Activated T-helper 2 cell treated with anti-CD3 and anti-CD28 coated beads, Interferon-gamma antibody, Interleukin-2, Interleukin-4, amounts not matched to agents 10 μg/mL and 5 μg/mL and 100 μg/mL, durations not matched to agents 14 hours and 24 hours and 36 hours (primary cell): ENCODE results near the gene CHD6. TPM values are rescaled to one million over a fixed set of nuclear protein-coding genes. Genes with fewer than 3 reads are reported as not detected.

Source experiments
- DNase-seq: peaks from one replicate; pipeline ENCODE4 v3.0.0; 2021; ENCODE audit warnings: low spot score
- H3K27ac Mint-ChIP-seq: one replicate; pipeline ENCODE4 v1.8.0; 2021; ENCODE audit warnings: mixed read lengths
- H3K27me3 Mint-ChIP-seq: one replicate; pipeline ENCODE4 v1.8.0; 2021; ENCODE audit warnings: low read depth, mixed read lengths
- H3K36me3 Mint-ChIP-seq: one replicate; pipeline ENCODE4 v1.8.0; 2021; ENCODE audit warnings: low read depth, mixed read lengths
- H3K4me1 Mint-ChIP-seq: one replicate; pipeline ENCODE4 v1.8.0; 2021; ENCODE audit warnings: low read depth, mixed read lengths
- H3K4me3 Mint-ChIP-seq: one replicate; pipeline ENCODE4 v1.8.0; 2021; ENCODE audit warnings: low read depth, mild to moderate bottlenecking, moderate library complexity, mixed read lengths
- H3K9me3 Mint-ChIP-seq: one replicate; pipeline ENCODE4 v1.8.0; 2021; ENCODE audit warnings: mixed read lengths
- intact Hi-C: fragments of 100-400 bp; cut with micrococcal nuclease; formaldehyde crosslinking; loops from one replicate; pipeline ENCODE4 v1.15.1; 2023
- total RNA-seq: library from RNA; stranded (reverse); gene quantifications from 2 replicates; pipeline ENCODE4 v1.2.3, GENCODE V29; 2022

The CHD6 gene
- total RNA-seq, 1 donor from 2014 or later, result 32.7 TPM

- H3K4me3 Mint-ChIP-seq, result no peak overlapping the region
- H3K27me3 Mint-ChIP-seq, result no peaks in the 10 kb centered on the region
- H3K9me3 Mint-ChIP-seq, result peaks cover 83% of the 10 kb centered on the region
- no peak overlapping the region for H3K27ac Mint-ChIP-seq
- no peak for DNase-seq
- intact Hi-C loops, result no loop called here
- H3K36me3 Mint-ChIP-seq, result peaks cover 54% of the 10 kb centered on the region
- no peaks in the 10 kb centered on the region for H3K4me1 Mint-ChIP-seq
These were observed 19.5 kb downstream of the CHD6 start for GRCh38 chr20:41598719-41599118.

- no peak for DNase-seq
- intact Hi-C loops, result no loop called here
- no peak overlapping the region for H3K4me3 Mint-ChIP-seq
- H3K36me3 Mint-ChIP-seq, result peaks cover 35% of the 10 kb centered on the region
- H3K27ac Mint-ChIP-seq, result no peak overlapping the region
- no peaks in the 10 kb centered on the region for H3K4me1 Mint-ChIP-seq
- peaks cover 64% of the 10 kb centered on the region for H3K9me3 Mint-ChIP-seq
- no peaks in the 10 kb centered on the region for H3K27me3 Mint-ChIP-seq
These were observed 23.5 kb downstream of the CHD6 start for GRCh38 chr20:41594514-41595322.

- Mint-ChIP-seq H3K27ac (no peak overlapping the region), H3K4me1 (no peaks in the 10 kb centered on the region), H3K9me3 (peaks cover 59% of the 10 kb centered on the region), H3K27me3 (no peaks in the 10 kb centered on the region), H3K4me3 (no peak overlapping the region), H3K36me3 (peaks cover 30% of the 10 kb centered on the region)
- intact Hi-C loops, result no loop called here
- DNase-seq, result no peak
These were observed 25.5 kb downstream of the CHD6 start for GRCh38 chr20:41592516-41593216.

- H3K4me3 Mint-ChIP-seq, result no peak overlapping the region
- intact Hi-C loops, result no loop called here
These were observed 30.2 kb downstream of the CHD6 start for GRCh38 chr20:41587956-41588355.

GRCh38 chr20:41587523-41587922 is 30.7 kb downstream of the CHD6 start:
- H3K27me3 Mint-ChIP-seq, result no peaks in the 10 kb centered on the region
- no peaks in the 10 kb centered on the region for H3K4me1 Mint-ChIP-seq
- peaks cover 17% of the 10 kb centered on the region for H3K36me3 Mint-ChIP-seq
- no peak overlapping the region for H3K27ac Mint-ChIP-seq
- peaks cover 54% of the 10 kb centered on the region for H3K9me3 Mint-ChIP-seq
- no peak for DNase-seq
- no peak overlapping the region for H3K4me3 Mint-ChIP-seq
- intact Hi-C loops, result no loop called here

More at GRCh38 chr20:41587956-41588355, 30.2 kb downstream of the CHD6 start:
- Mint-ChIP-seq H3K4me1 (no peaks in the 10 kb centered on the region), H3K9me3 (peaks cover 51% of the 10 kb centered on the region), H3K36me3 (peaks cover 17% of the 10 kb centered on the region), H3K27ac (no peak overlapping the region), H3K27me3 (no peaks in the 10 kb centered on the region)
- DNase-seq, result no peak

GRCh38 chr20:41586772-41587171 is 31.4 kb downstream of the CHD6 start:
- DNase-seq, result no peak
- H3K36me3 Mint-ChIP-seq, result peaks cover 17% of the 10 kb centered on the region
- H3K27me3 Mint-ChIP-seq, result no peaks in the 10 kb centered on the region
- no peaks in the 10 kb centered on the region for H3K4me1 Mint-ChIP-seq
- H3K27ac Mint-ChIP-seq, result no peak overlapping the region
- H3K9me3 Mint-ChIP-seq, result peaks cover 54% of the 10 kb centered on the region
- no peak overlapping the region for H3K4me3 Mint-ChIP-seq
- intact Hi-C loops, result no loop called here

- Mint-ChIP-seq H3K9me3 (peaks cover 20% of the 10 kb centered on the region), H3K27me3 (no peaks in the 10 kb centered on the region), H3K36me3 (peaks cover 11% of the 10 kb centered on the region), H3K27ac (no peak overlapping the region), H3K4me1 (peaks cover 17% of the 10 kb centered on the region), H3K4me3 (no peak overlapping the region)
- intact Hi-C loops, result no loop called here
- no peak for DNase-seq
These were observed 37.8 kb downstream of the CHD6 start for GRCh38 chr20:41580350-41580749.

GRCh38 chr20:41577129-41578009 is 40.8 kb downstream of the CHD6 start:
- no peaks in the 10 kb centered on the region for H3K27me3 Mint-ChIP-seq
- H3K27ac Mint-ChIP-seq, result no peak overlapping the region
- H3K4me1 Mint-ChIP-seq, result peaks cover 29% of the 10 kb centered on the region
- peaks cover 16% of the 10 kb centered on the region for H3K9me3 Mint-ChIP-seq
- H3K36me3 Mint-ChIP-seq, result peaks cover 11% of the 10 kb centered on the region
- no peak for DNase-seq
- H3K4me3 Mint-ChIP-seq, result no peak overlapping the region
- intact Hi-C loops, result no loop called here

GRCh38 chr20:41575412-41575811 is 42.8 kb downstream of the CHD6 start:
- DNase-seq, result no peak
- intact Hi-C loops, result no loop called here
- peaks cover 29% of the 10 kb centered on the region for H3K4me1 Mint-ChIP-seq
- peaks cover 11% of the 10 kb centered on the region for H3K36me3 Mint-ChIP-seq
- H3K27me3 Mint-ChIP-seq, result no peaks in the 10 kb centered on the region
- no peak overlapping the region for H3K4me3 Mint-ChIP-seq
- H3K9me3 Mint-ChIP-seq, result peaks cover 16% of the 10 kb centered on the region
- H3K27ac Mint-ChIP-seq, result no peak overlapping the region

GRCh38 chr20:41574802-41575389 is 43.3 kb downstream of the CHD6 start:
- no peak overlapping the region for H3K4me3 Mint-ChIP-seq
- peaks cover 11% of the 10 kb centered on the region for H3K36me3 Mint-ChIP-seq
- intact Hi-C loops, result no loop called here
- H3K4me1 Mint-ChIP-seq, result peaks cover 28% of the 10 kb centered on the region
- H3K27me3 Mint-ChIP-seq, result no peaks in the 10 kb centered on the region
- H3K27ac Mint-ChIP-seq, result no peak overlapping the region
- peaks cover 16% of the 10 kb centered on the region for H3K9me3 Mint-ChIP-seq
- no peak for DNase-seq

GRCh38 chr20:41573955-41574354 is 44.2 kb downstream of the CHD6 start:
- Mint-ChIP-seq H3K36me3 (peaks cover 11% of the 10 kb centered on the region), H3K27ac (no peak overlapping the region), H3K9me3 (peaks cover 16% of the 10 kb centered on the region), H3K4me1 (peaks cover 30% of the 10 kb centered on the region), H3K27me3 (no peaks in the 10 kb centered on the region), H3K4me3 (no peak overlapping the region)
- no peak for DNase-seq
- intact Hi-C loops, result no loop called here

GRCh38 chr20:41572010-41572572 is 46.1 kb downstream of the CHD6 start:
- H3K9me3 Mint-ChIP-seq, result peaks cover 16% of the 10 kb centered on the region
- H3K36me3 Mint-ChIP-seq, result peaks cover 11% of the 10 kb centered on the region
- no peak for DNase-seq
- no peaks in the 10 kb centered on the region for H3K27me3 Mint-ChIP-seq
- H3K4me1 Mint-ChIP-seq, result peaks cover 23% of the 10 kb centered on the region
- H3K27ac Mint-ChIP-seq, result no peak overlapping the region
- intact Hi-C loops, result no loop called here
- no peak overlapping the region for H3K4me3 Mint-ChIP-seq
